Astrocyte of the spinal cord (primary cell): ENCODE results near the gene MAGI1.
"Not testable (repeated sequence)": the region's sequence is repeated elsewhere in the genome, so short reads cannot be mapped to it uniquely, and the experiment has no call there.

ENCODE experiments used
- DNase-seq: peaks from one replicate; pipeline ENCODE4 v3.0.0; 2011; ENCODE audit warnings: low read depth, low spot score
- H3K4me3 ChIP-seq: 2 replicates; pipeline ENCODE4 v1.5.1; 2011; ENCODE audit warnings: low read depth, mild to moderate bottlenecking, low read length, moderate library complexity
- CTCF ChIP-seq: IDR thresholded peaks from 2 replicates; pipeline ENCODE4 v1.5.1; 2012; ENCODE audit warnings: low read depth, mild to moderate bottlenecking, low read length, inconsistent platforms
- in situ Hi-C: cut with HindIII; loops from 2 replicates; pipeline ENCODE4 v1.10.0; 2017; ENCODE audit warnings: low sequenced_read_pairs

The MAGI1 gene

GRCh38 chr3:66053550-66054094, 14.9 kb upstream of the MAGI1 start:
- DNase-seq: no peak
- no peak overlapping the region for H3K4me3 ChIP-seq
- in situ Hi-C loops: no loop called here
- no peak for TF ChIP-seq CTCF

GRCh38 chr3:66052721-66053549, 14.2 kb upstream of the MAGI1 start:
- no peak for TF ChIP-seq CTCF
- H3K4me3 ChIP-seq: no peak overlapping the region
- in situ Hi-C loops: no loop called here
- DNase-seq: no peak

- in situ Hi-C loops: no loop called here
These were observed 12.1 kb upstream of the MAGI1 start for GRCh38 chr3:66050821-66051220.

GRCh38 chr3:66048051-66048395, 9.3 kb upstream of the MAGI1 start:
- no peak for TF ChIP-seq CTCF
- no peak overlapping the region for H3K4me3 ChIP-seq
- in situ Hi-C loops: no loop called here
- no peak for DNase-seq

More at GRCh38 chr3:66050821-66051220, 12.1 kb upstream of the MAGI1 start:
- TF ChIP-seq CTCF: no peak
- H3K4me3 ChIP-seq: no peak overlapping the region
- DNase-seq: no peak

GRCh38 chr3:66047311-66048050, 8.8 kb upstream of the MAGI1 start:
- peak; percentile 36 for DNase-seq
- TF ChIP-seq CTCF: no peak
- in situ Hi-C loops: no loop called here
- H3K4me3 ChIP-seq: no peak overlapping the region

- in situ Hi-C loops, DNase-seq, H3K4me3 ChIP-seq: not testable (repeated sequence)
These were observed 7.6 kb upstream of the MAGI1 start for GRCh38 chr3:66046321-66046720.

GRCh38 chr3:66041828-66042227, 3.1 kb upstream of the MAGI1 start:
- DNase-seq: no peak
- in situ Hi-C loops: no loop called here
- no peak for TF ChIP-seq CTCF
- H3K4me3 ChIP-seq: no peak overlapping the region
